A673 (cell line): ENCODE measurements around the gene PRKX. TPM values are rescaled to one million over a fixed set of nuclear protein-coding genes. Genes with fewer than 3 reads are reported as not detected.
A peak's percentile ranks its signal among the peaks of the same experiment; 100 is the strongest.

Experiments
- BruUV-seq: library from RNA; stranded (reverse); fragments of 400-500 nt; replicated peaks from 2 replicates; lab custom pipeline; 2021; lab: Mats Ljungman, UMichigan
- CTCF ChIA-PET: fragments of 300-600 bp; sonication (Branson Sonifier 250); formaldehyde crosslinking; loops from one replicate; lab custom pipeline; 2022; ENCODE audit warnings: antibody characterized with exemption; lab: Charles Lee
- POLR2A ChIA-PET: fragments of 300-600 bp; sonication (Branson Sonifier 250); formaldehyde crosslinking; loops from one replicate; lab custom pipeline; 2022; ENCODE audit warnings: antibody characterized with exemption; ENCODE audit not compliant: low non-redundant PET; lab: Charles Lee
- DNase-seq: peaks from one replicate; pipeline ENCODE4 v3.0.0-alpha.2; 2015; ENCODE audit warnings: low spot score
- H3K27ac ChIP-seq: fragments of 200-600 bp; sonication (generic); 2 replicates; pipeline ENCODE4 v1.5.1; 2016; ENCODE audit warnings: mixed run types, low read depth, mild to moderate bottlenecking, mixed read lengths, antibody characterized with exemption, low read length; ENCODE audit not compliant: poor library complexity, severe bottlenecking
- H3K27me3 ChIP-seq: fragments of 200-600 bp; sonication (generic); replicated peaks from 2 replicates; pipeline ENCODE4 v1.6.1; 2017; ENCODE audit warnings: mixed run types, low read depth, mild to moderate bottlenecking, mixed read lengths, antibody characterized with exemption, low read length; ENCODE audit not compliant: insufficient read depth, poor library complexity
- H3K36me3 ChIP-seq: fragments of 200-600 bp; sonication (generic); 2 replicates; pipeline ENCODE4 v1.6.1; 2016; ENCODE audit warnings: mixed run types, mild to moderate bottlenecking, mixed read lengths, antibody characterized with exemption, low read length; ENCODE audit not compliant: insufficient read depth, poor library complexity, severe bottlenecking
- H3K4me1 ChIP-seq: fragments of 200-600 bp; sonication (generic); 2 replicates; pipeline ENCODE4 v1.6.1; 2017; ENCODE audit warnings: mixed run types, mild to moderate bottlenecking, mixed read lengths, antibody characterized with exemption, low read length; ENCODE audit not compliant: insufficient read depth, poor library complexity, severe bottlenecking
- H3K4me3 ChIP-seq: fragments of 200-600 bp; sonication (generic); 2 replicates; pipeline ENCODE4 v1.5.1; 2016; ENCODE audit warnings: low read depth, mixed run types, mild to moderate bottlenecking, mixed read lengths, low read length; ENCODE audit not compliant: poor library complexity, severe bottlenecking
- H3K9me3 ChIP-seq: fragments of 200-600 bp; sonication (generic); 2 replicates; pipeline ENCODE4 v1.6.1; 2016; ENCODE audit warnings: mixed run types, low read depth, mild to moderate bottlenecking, mixed read lengths, antibody characterized with exemption, low read length; ENCODE audit not compliant: poor library complexity, severe bottlenecking
- EZH2 ChIP-seq: fragments of 200-600 bp; sonication (generic); IDR thresholded peaks from 2 replicates; pipeline ENCODE4 v1.6.1; 2017; ENCODE audit warnings: borderline replicate concordance, low read depth, mild to moderate bottlenecking, mixed read lengths, antibody characterized with exemption, low read length; ENCODE audit not compliant: poor library complexity, severe bottlenecking
- intact Hi-C: fragments of 100-400 bp; cut with micrococcal nuclease; formaldehyde crosslinking; loops from one replicate; pipeline ENCODE4 v1.10.0; 2022; ENCODE audit not compliant: unreplicated experiment
- total RNA-seq: library from RNA; stranded (reverse); gene quantifications from 2 replicates; pipeline ENCODE4 v1.2.3, GENCODE V29; 2021
- TF ChIP-seq, protein P1 (sequence below): fragments of 300-800, 200-600 bp; sonication (generic); conservative IDR thresholded peaks from 2 replicates; pipeline ENCODE4 v1.5.1; 2017; ENCODE audit warnings: low read depth, mild to moderate bottlenecking, antibody characterized with exemption, low read length, moderate library complexity, mixed read lengths

PRKX gene
- total RNA-seq, 1 experiment from 2014 or later, result 42.6 TPM

DNA sequence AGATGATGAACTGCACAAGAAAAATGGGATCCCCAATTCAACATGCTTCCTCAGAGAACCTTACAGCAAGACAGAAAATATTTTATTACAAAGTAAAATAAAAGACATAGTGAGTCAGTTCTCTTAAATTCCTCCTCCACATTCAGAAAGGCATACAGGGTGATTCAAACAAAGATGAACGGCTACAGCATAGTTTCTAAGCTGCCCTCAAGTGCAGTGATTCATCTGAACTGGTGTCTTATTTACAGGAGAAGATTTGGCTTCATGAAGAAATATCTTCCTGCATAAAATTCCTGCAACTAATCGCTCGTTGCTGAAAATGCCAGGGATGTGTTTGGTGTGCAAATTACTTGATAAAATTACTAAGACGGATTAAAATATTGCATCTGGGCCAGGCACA lies 103.6 kb downstream of the PRKX start:
- Histone ChIP-seq H3K4me1 (no peaks in the 10 kb centered on the region), H3K4me3 (no peak overlapping the region), H3K27me3 (no peaks in the 10 kb centered on the region), H3K27ac (no peak overlapping the region), H3K36me3 (no peaks in the 10 kb centered on the region), H3K9me3 (no peaks in the 10 kb centered on the region)
- no peak for DNase-seq
- TF ChIP-seq EZH2, result no peak
- TF ChIP-seq, protein P1, sequence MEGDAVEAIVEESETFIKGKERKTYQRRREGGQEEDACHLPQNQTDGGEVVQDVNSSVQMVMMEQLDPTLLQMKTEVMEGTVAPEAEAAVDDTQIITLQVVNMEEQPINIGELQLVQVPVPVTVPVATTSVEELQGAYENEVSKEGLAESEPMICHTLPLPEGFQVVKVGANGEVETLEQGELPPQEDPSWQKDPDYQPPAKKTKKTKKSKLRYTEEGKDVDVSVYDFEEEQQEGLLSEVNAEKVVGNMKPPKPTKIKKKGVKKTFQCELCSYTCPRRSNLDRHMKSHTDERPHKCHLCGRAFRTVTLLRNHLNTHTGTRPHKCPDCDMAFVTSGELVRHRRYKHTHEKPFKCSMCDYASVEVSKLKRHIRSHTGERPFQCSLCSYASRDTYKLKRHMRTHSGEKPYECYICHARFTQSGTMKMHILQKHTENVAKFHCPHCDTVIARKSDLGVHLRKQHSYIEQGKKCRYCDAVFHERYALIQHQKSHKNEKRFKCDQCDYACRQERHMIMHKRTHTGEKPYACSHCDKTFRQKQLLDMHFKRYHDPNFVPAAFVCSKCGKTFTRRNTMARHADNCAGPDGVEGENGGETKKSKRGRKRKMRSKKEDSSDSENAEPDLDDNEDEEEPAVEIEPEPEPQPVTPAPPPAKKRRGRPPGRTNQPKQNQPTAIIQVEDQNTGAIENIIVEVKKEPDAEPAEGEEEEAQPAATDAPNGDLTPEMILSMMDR, result no peak
- ChIA-PET POLR2A (no interaction called here), CTCF (no interaction called here)
- intact Hi-C loops, result no loop called here
- no TSS peak for BruUV-seq

DNA sequence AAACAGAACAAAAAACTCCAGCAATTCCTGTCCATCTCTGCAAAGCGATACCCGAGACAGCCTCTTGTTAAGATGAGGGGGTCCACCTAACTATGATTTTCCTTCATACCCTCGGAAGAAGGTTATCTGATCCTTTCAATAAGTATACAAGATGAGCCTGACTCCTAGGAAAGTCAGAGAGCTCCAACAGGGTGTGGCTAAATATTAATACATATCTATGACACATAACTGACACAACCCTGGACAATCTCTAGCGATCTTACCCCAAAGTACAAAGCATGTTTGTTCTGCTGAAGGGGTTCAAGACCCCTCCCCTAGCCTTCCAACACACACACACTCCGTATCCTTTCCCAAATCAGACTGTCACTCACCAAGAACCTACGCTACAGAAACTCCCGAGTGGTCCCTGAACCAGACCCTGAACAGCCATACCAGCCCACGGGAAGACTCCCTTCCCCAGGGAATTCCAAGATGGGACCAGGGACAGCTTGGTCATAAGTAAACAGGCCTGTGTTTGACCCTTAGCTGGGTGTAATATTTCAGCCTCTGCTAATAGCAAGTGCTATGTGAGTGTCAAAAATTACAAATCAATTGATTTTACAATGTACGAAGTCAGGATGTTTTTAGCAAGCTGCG lies 110.3 kb downstream of the PRKX start:
- DNase-seq, result no peak
- Histone ChIP-seq H3K27me3 (no peaks in the 10 kb centered on the region), H3K4me1 (no peaks in the 10 kb centered on the region), H3K4me3 (no peak overlapping the region), H3K36me3 (no peaks in the 10 kb centered on the region), H3K9me3 (no peaks in the 10 kb centered on the region), H3K27ac (no peak overlapping the region)
- TF ChIP-seq, protein P1, result no peak
- no peak for TF ChIP-seq EZH2
- ChIA-PET POLR2A (no interaction called here), CTCF (no interaction called here)
- no TSS peak for BruUV-seq
- intact Hi-C loops, result no loop called here

DNA sequence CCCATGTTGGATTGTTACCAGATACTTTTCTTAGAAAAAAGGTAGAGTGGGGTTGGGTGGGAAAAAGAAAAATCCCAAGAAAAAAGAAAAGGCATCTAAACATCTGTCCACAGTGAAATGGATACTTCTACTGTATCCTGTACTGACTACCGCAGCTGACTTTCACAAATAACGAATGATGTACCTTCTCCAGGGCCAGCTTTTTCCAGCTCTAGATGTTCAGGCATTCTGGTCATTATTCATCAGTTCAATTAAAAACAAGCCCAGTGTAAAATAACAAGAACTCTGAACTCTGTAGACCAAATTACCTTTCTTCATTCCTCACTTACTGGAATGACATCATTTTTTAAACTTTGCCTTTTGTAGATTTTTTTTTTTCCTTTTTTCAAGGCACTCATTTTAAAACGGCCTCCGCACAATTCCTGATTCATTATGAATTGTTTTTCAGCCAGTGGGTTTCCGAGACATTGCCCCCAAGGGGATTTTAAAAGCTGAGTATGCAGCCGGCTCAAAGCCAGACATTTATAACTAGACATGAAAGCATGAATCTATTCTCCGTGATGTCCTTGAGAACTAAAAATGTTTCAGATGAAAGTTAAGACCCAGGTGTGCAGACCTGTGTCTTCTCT lies 113.5 kb downstream of the PRKX start:
- intact Hi-C loops, result no loop called here
- POLR2A ChIA-PET, result no interaction called here
- CTCF ChIA-PET, result no interaction called here

More for the DNA sequence above, 113.5 kb downstream of the PRKX start:
- no peak for TF ChIP-seq EZH2
- TF ChIP-seq, protein P1, result no peak
- no TSS peak for BruUV-seq
- no peaks in the 10 kb centered on the region for H3K4me1 ChIP-seq
- H3K27ac ChIP-seq, result no peak overlapping the region
- H3K36me3 ChIP-seq, result no peaks in the 10 kb centered on the region
- H3K4me3 ChIP-seq, result no peak overlapping the region
- no peaks in the 10 kb centered on the region for H3K9me3 ChIP-seq
- peak; percentile 18 for DNase-seq
- no peaks in the 10 kb centered on the region for H3K27me3 ChIP-seq
